K562 (cell line): ENCODE results near the gene ZNF229. TPM values are rescaled to one million over a fixed set of nuclear protein-coding genes. Genes with fewer than 3 reads are reported as not detected.
"Not testable (repeated sequence)": the region's sequence is repeated elsewhere in the genome, so short reads cannot be mapped to it uniquely, and the experiment has no call there.

Experiments
- ATAC-seq: fragments of 200-7000 bp; cut with Tn5 transposase; 3 replicates; pipeline ENCODE4 v1.9.1; 2020; ENCODE audit warnings: moderate library complexity
- BruUV-seq: library from RNA; stranded (reverse); fragments of 400-500 nt; replicated peaks from 2 replicates; lab custom pipeline; 2021; lab: Mats Ljungman, UMichigan
- CTCF ChIA-PET: fragments of 300-600 bp; formaldehyde crosslinking; extraction: SDS; loops from one replicate; lab custom pipeline; 2021; ENCODE audit warnings: low intra/inter-chr PET ratio; lab: Yijun Ruan, JAX
- POLR2A ChIA-PET: fragments of 300-600, 350-650 bp; sonication (Branson Sonifier 250); formaldehyde crosslinking; extraction: SDS; loops from one replicate; lab custom pipeline; 2021; ENCODE audit warnings: antibody characterized with exemption, inconsistent platforms; lab: Yijun Ruan, JAX
- DNase-seq, 4 experiments: peaks; one replicate each; pipeline versions ENCODE4 v3.0.0 to v3.0.0-alpha.2; 2011 to 2018; ENCODE audit warnings: low spot score in 3 of 4, mixed read lengths in 3 of 4; ENCODE audit errors: extremely low read depth in 1 of 4
- FAIRE-seq: peaks from 2 replicates; lab custom pipeline; 2011; peaks lifted over from hg19 to GRCh38; lab: Jason Lieb, UNC
- H2AFZ ChIP-seq: 2 replicates; pipeline ENCODE4 v1.6.0; 2011; ENCODE audit warnings: low read depth, low read length, control low read depth, inconsistent platforms
- H3K27ac ChIP-seq: fragments of 200-600 bp; 3 replicates; pipeline ENCODE4 v1.8.0; 2011; ENCODE audit warnings: low read depth, mild to moderate bottlenecking, control low read depth, inconsistent platforms, low read length, moderate library complexity, mixed read lengths; ENCODE audit errors: extremely low read depth
- H3K27me3 ChIP-seq, 2 experiments: fragments of 300-600 bp in 1 of 2; 2 replicates in 1 of 2; 3 replicates in 1 of 2; pipeline versions ENCODE4 v1.6.0 to v1.8.0; 2011; ENCODE audit warnings: inconsistent platforms in 2 of 2, low read length in 2 of 2, mild to moderate bottlenecking in 1 of 2, mixed read lengths in 1 of 2, moderate library complexity in 1 of 2; ENCODE audit not compliant: control insufficient read depth in 2 of 2, insufficient read depth in 2 of 2
- H3K36me3 ChIP-seq: fragments of 300-600 bp; 3 replicates; pipeline ENCODE4 v1.8.0; 2011; ENCODE audit warnings: mild to moderate bottlenecking, low read length, inconsistent platforms; ENCODE audit not compliant: control insufficient read depth, insufficient read depth
- H3K4me1 ChIP-seq, 2 experiments: fragments of 200-600 bp in 1 of 2; replicated peaks in 1 of 2; 2 replicates in 1 of 2; 3 replicates in 1 of 2; pipeline versions ENCODE4 v1.5.1 to v1.8.0; 2011; ENCODE audit warnings: inconsistent platforms in 2 of 2, low read length in 2 of 2, mild to moderate bottlenecking in 1 of 2, mixed read lengths in 1 of 2, moderate library complexity in 1 of 2; ENCODE audit not compliant: control insufficient read depth in 2 of 2, insufficient read depth in 2 of 2
- H3K4me2 ChIP-seq: 2 replicates; pipeline ENCODE4 v1.6.1; 2011; ENCODE audit warnings: low read length, control low read depth, inconsistent platforms, mixed read lengths; ENCODE audit not compliant: insufficient read depth
- H3K4me3 ChIP-seq: fragments of 200-600 bp; sonication (generic), shearing (Covaris generic); 2 replicates; pipeline ENCODE4 v1.5.1; 2016; ENCODE audit warnings: control low read depth, inconsistent platforms
- H3K79me2 ChIP-seq: fragments of 200-600 bp; 3 replicates; pipeline ENCODE4 v1.8.0; 2011; ENCODE audit warnings: low read length, inconsistent platforms; ENCODE audit not compliant: control insufficient read depth, insufficient read depth
- H3K9ac ChIP-seq, 2 experiments: 2 replicates each; pipeline versions ENCODE4 v1.6.0 to v1.6.1; 2011; ENCODE audit warnings: low read depth in 2 of 2, low read length in 2 of 2, control low read depth in 1 of 2, inconsistent platforms in 1 of 2, mild to moderate bottlenecking in 1 of 2, mixed read lengths in 1 of 2; ENCODE audit not compliant: insufficient read depth in 1 of 2
- H3K9me1 ChIP-seq: one replicate; pipeline ENCODE4 v1.6.0; 2011; ENCODE audit warnings: inconsistent platforms, mild to moderate bottlenecking, low read length, moderate library complexity; ENCODE audit not compliant: control insufficient read depth, insufficient read depth
- H3K9me3 ChIP-seq: replicated peaks from 2 replicates; pipeline ENCODE4 v1.5.1; 2011; ENCODE audit warnings: low read depth, low read length, inconsistent platforms; ENCODE audit not compliant: control insufficient read depth, insufficient read depth
- H4K20me1 ChIP-seq: replicated peaks from 2 replicates; pipeline ENCODE4 v1.6.1; 2011; ENCODE audit warnings: low read length, inconsistent platforms, mixed read lengths; ENCODE audit not compliant: control insufficient read depth, insufficient read depth
- CTCFL ChIP-seq: IDR thresholded peaks from 2 replicates; pipeline ENCODE4 v1.6.1; 2011; ENCODE audit warnings: borderline replicate concordance, low read depth, mild to moderate bottlenecking, moderate library complexity, low read length; ENCODE audit not compliant: insufficient read depth, poor library complexity, severe bottlenecking
- NRF1 ChIP-seq, 2 experiments: fragments of 450-650 bp; IDR thresholded peaks in 1 of 2; conservative IDR thresholded peaks in 1 of 2; 2 replicates each; pipeline ENCODE4 v1.6.1; 2014; ENCODE audit warnings: mild to moderate bottlenecking in 2 of 2
- SETDB1 ChIP-seq: IDR thresholded peaks from one replicate; pipeline ENCODE4 v1.6.1; 2012; ENCODE audit warnings: low read length, control low read depth, inconsistent platforms
- THRA ChIP-seq: fragments of 450-650 bp; IDR thresholded peaks from 2 replicates; pipeline ENCODE4 v1.6.1; 2017; ENCODE audit warnings: mild to moderate bottlenecking, moderate library complexity
- WGBS: fragments of 100-300 bp; shearing (Covaris generic); methylation state at CpG from one replicate; pipeline ENCODE4 v1.1.6; 2016; ENCODE audit warnings: low coverage, mixed read lengths; ENCODE audit not compliant: insufficient coverage; ENCODE audit errors: missing lambda C conversion rate; 5-methylcytosine and 5-hydroxymethylcytosine counted together
- in situ Hi-C: fragments of 300-500 bp; cut with MboI; formaldehyde crosslinking; loops from 4 replicates; pipeline ENCODE4 v1.15.0; 2018; ENCODE audit warnings: inconsistent platforms, mixed read lengths
- intact Hi-C: fragments of 100-400 bp; cut with micrococcal nuclease; formaldehyde crosslinking; loops from 2 replicates; pipeline ENCODE4 v1.14.2; 2022
- polyA plus RNA-seq, 8 experiments: library from polyadenylated mRNA; depleted of rRNA in 4 of 8; stranded (reverse) in 5 of 8; unstranded in 3 of 8; fragments of >200 nt; fragmentation: Nextera tagmentation in 2 of 8; fragmentation: Illumina TruSeq in 1 of 8; extraction: Ambion mirVana in 2 of 8; extraction: Trizol in 1 of 8; gene quantifications; 2 replicates each; pipeline versions ENCODE4 v1.2.1 to v1.2.3, GENCODE V29; 2011 to 2014; ENCODE audit warnings: inconsistent platforms in 1 of 8, missing spikeins in 1 of 8
- total RNA-seq, 7 experiments: library from RNA; depleted of rRNA in 6 of 7; stranded (reverse); fragments of >200 nt in 6 of 7; fragmentation: Illumina TruSeq in 2 of 7; extraction: Trizol in 2 of 7; gene quantifications; 2 replicates each; pipeline versions ENCODE4 v1.2.1 to v1.2.3, GENCODE V29; 2011 to 2021; ENCODE audit warnings: low replicate concordance in 1 of 7

The ZNF229 gene
- total and polyA plus RNA-seq, 9 of the 15 experiments (the other 6 are each of a cell fraction or from before 2014, with no cell fraction given) = 0.31 to 2.4 (median 0.74) TPM

DNA sequence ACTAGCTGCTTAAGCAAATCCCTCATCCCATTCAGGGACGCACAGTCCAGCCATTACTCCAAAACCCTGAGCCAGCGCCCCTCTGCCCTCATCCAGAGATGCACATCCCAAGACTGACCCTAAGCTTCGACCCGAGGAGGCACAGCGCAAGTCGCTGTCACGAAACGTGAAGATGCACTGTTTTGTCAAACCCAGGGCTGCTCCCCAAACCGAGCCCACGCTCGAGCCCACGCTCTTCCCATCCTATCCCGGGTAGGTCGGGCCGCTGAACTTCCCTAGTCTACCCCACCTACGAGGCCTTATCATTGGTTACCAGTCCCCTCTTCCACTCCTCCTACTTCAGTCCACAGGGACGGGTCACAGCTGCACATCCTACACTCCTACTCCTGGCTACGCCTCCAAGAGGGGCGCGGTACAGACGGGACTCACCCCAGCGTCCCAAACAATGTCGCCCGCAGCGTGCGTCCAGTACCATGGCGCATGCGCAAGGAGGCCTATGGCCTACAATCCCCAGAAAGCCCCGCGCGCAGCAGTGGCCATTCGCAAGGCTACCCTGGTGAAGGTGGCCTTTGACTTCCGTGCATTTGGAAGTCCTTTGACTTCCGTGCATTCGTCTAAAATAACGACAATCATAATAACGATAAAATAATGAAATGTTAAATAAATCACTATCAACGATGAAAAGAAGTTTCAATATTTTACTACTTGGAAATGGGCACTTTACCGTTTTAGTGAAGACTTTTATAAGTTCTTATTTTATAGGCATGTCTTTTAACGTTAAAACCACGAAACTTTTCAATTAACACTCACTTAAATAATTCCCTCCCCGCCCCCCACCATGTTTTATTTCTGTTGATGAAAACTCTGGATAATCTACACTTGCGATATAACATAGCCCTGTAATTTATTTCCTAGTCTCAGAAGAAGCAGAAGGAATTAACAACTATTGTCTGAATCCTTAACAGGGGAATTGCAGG, 46.8 kb downstream of the ZNF229 start, which contains the start of gene ZNF285 (continued):
- TF ChIP-seq NRF1 (conservative IDR thresholded peaks at IDR 0.05 in 1 of 2, IDR thresholded peaks at IDR 0.05 in 1 of 2) (peak; percentile 95 to 96), SETDB1 (no peak), CTCFL (no peak), THRA (no peak)

GRCh38 chr19:44389268-44389667, 59.0 kb downstream of the ZNF229 start:
- H3K79me2 ChIP-seq, in situ Hi-C loops, H3K36me3 ChIP-seq, ATAC-seq, H4K20me1 ChIP-seq, H3K9me1 ChIP-seq, POLR2A ChIA-PET, H3K4me2 ChIP-seq, H3K9me3 ChIP-seq, H3K27ac ChIP-seq, DNase-seq, CTCF ChIA-PET, H3K4me1 ChIP-seq, BruUV-seq, H3K27me3 ChIP-seq, H2AFZ ChIP-seq, H3K4me3 ChIP-seq, intact Hi-C loops, H3K9ac ChIP-seq, FAIRE-seq: not testable (repeated sequence)
- 4% methylated on average over 4 of the region's 4 CpGs for WGBS

Other genes with a start within 250 kb of the ZNF229 start
Only the 7 nearest of the 10 such genes appear.
- 0.08 and 0.14 TPM in 2 replicates for gene ZNF233, start 188.6 kb downstream of the ZNF229 start, total RNA-seq (2014; rRNA removed)
- 0.18 and 0.26 TPM in 2 replicates for gene ZNF233, start 188.6 kb downstream of the ZNF229 start, total RNA-seq (2014; rRNA removed; fragmentation: Illumina TruSeq; extraction: Trizol)
- 0.14 and 0.15 TPM in 2 replicates for gene ZNF233, start 188.6 kb downstream of the ZNF229 start, total RNA-seq (2015; rRNA removed; fragmentation: Illumina TruSeq; extraction: Trizol)
- 0.16 TPM in 1 of 2 replicates, not detected in the other for gene ZNF233, start 188.6 kb downstream of the ZNF229 start, total RNA-seq (2021)
- gene ZNF233, start 188.6 kb downstream of the ZNF229 start, polyA plus RNA-seq (2011; rRNA removed) = 0.03 and 0.20 TPM in 2 replicates
- 0.15 and 0.17 TPM in 2 replicates for gene ZNF233, start 188.6 kb downstream of the ZNF229 start, polyA plus RNA-seq (2014; fragmentation: Illumina TruSeq; extraction: Trizol)
- under 1 TPM; 0.23 to 0.28 TPM for gene ZNF233, start 188.6 kb downstream of the ZNF229 start, polyA plus RNA-seq (2014; fragmentation: Nextera tagmentation; extraction: Ambion mirVana)
- 0.08 TPM in 2 replicates for gene ZNF233, start 188.6 kb downstream of the ZNF229 start, polyA plus RNA-seq (2014; rRNA removed)
- gene ZNF235, start 143.4 kb downstream of the ZNF229 start, total RNA-seq (2014; rRNA removed) = 0.68 and 1.9 TPM in 2 replicates
- 2.4 and 2.5 TPM in 2 replicates for gene ZNF235, start 143.4 kb downstream of the ZNF229 start, total RNA-seq (2014; rRNA removed; fragmentation: Illumina TruSeq; extraction: Trizol)
- gene ZNF235, start 143.4 kb downstream of the ZNF229 start, total RNA-seq (2015; rRNA removed; fragmentation: Illumina TruSeq; extraction: Trizol) = 2.0 and 2.2 TPM in 2 replicates
- 1.1 TPM in 2 replicates for gene ZNF235, start 143.4 kb downstream of the ZNF229 start, total RNA-seq (2021)
- gene ZNF235, start 143.4 kb downstream of the ZNF229 start, polyA plus RNA-seq (2011; rRNA removed) = 1.0 and 2.9 TPM in 2 replicates
- 1.1 and 1.7 TPM in 2 replicates for gene ZNF235, start 143.4 kb downstream of the ZNF229 start, polyA plus RNA-seq (2014; fragmentation: Illumina TruSeq; extraction: Trizol)
- 1 to 10 TPM in 1 of 2 experiments, under 1 TPM in 1; 0.99 to 1.3 TPM for gene ZNF235, start 143.4 kb downstream of the ZNF229 start, polyA plus RNA-seq (2014; fragmentation: Nextera tagmentation; extraction: Ambion mirVana)
- 0.38 and 0.88 TPM in 2 replicates for gene ZNF235, start 143.4 kb downstream of the ZNF229 start, polyA plus RNA-seq (2014; rRNA removed)
- 0.45 and 0.68 TPM in 2 replicates for gene ZNF112, start 91.8 kb downstream of the ZNF229 start, total RNA-seq (2014; rRNA removed)
- 0.84 and 0.89 TPM in 2 replicates for gene ZNF112, start 91.8 kb downstream of the ZNF229 start, total RNA-seq (2014; rRNA removed; fragmentation: Illumina TruSeq; extraction: Trizol)
- gene ZNF112, start 91.8 kb downstream of the ZNF229 start, total RNA-seq (2015; rRNA removed; fragmentation: Illumina TruSeq; extraction: Trizol) = 0.94 and 1.3 TPM in 2 replicates
- 0.40 and 0.58 TPM in 2 replicates for gene ZNF112, start 91.8 kb downstream of the ZNF229 start, total RNA-seq (2021)
- gene ZNF112, start 91.8 kb downstream of the ZNF229 start, polyA plus RNA-seq (2011; rRNA removed) = 0.30 and 0.61 TPM in 2 replicates
- gene ZNF112, start 91.8 kb downstream of the ZNF229 start, polyA plus RNA-seq (2014; fragmentation: Illumina TruSeq; extraction: Trizol) = 0.62 and 0.95 TPM in 2 replicates
- under 1 TPM; 0.21 to 0.31 TPM for gene ZNF112, start 91.8 kb downstream of the ZNF229 start, polyA plus RNA-seq (2014; fragmentation: Nextera tagmentation; extraction: Ambion mirVana)
- gene ZNF112, start 91.8 kb downstream of the ZNF229 start, polyA plus RNA-seq (2014; rRNA removed) = 0.40 and 0.58 TPM in 2 replicates
- gene ZNF285, start 46.9 kb downstream of the ZNF229 start, total RNA-seq (2014; rRNA removed) = 0.33 and 0.50 TPM in 2 replicates
- gene ZNF285, start 46.9 kb downstream of the ZNF229 start, total RNA-seq (2014; rRNA removed; fragmentation: Illumina TruSeq; extraction: Trizol) = 0.73 and 1.1 TPM in 2 replicates
- 0.53 and 0.76 TPM in 2 replicates for gene ZNF285, start 46.9 kb downstream of the ZNF229 start, total RNA-seq (2015; rRNA removed; fragmentation: Illumina TruSeq; extraction: Trizol)
- gene ZNF285, start 46.9 kb downstream of the ZNF229 start, total RNA-seq (2021) = 0.65 and 1.1 TPM in 2 replicates
- gene ZNF285, start 46.9 kb downstream of the ZNF229 start, polyA plus RNA-seq (2011; rRNA removed) = 0.36 TPM in 1 of 2 replicates, not detected in the other
- gene ZNF285, start 46.9 kb downstream of the ZNF229 start, polyA plus RNA-seq (2014; fragmentation: Illumina TruSeq; extraction: Trizol) = 0.18 and 0.42 TPM in 2 replicates
- gene ZNF285, start 46.9 kb downstream of the ZNF229 start, polyA plus RNA-seq (2014; fragmentation: Nextera tagmentation; extraction: Ambion mirVana) = under 1 TPM; 0.14 to 0.67 TPM
- gene ZNF285, start 46.9 kb downstream of the ZNF229 start, polyA plus RNA-seq (2014; rRNA removed) = 0.20 and 0.38 TPM in 2 replicates
- gene ZNF180, start 52.0 kb upstream of the ZNF229 start, total RNA-seq (2014; rRNA removed) = 5.1 and 7.6 TPM in 2 replicates
- gene ZNF180, start 52.0 kb upstream of the ZNF229 start, total RNA-seq (2014; rRNA removed; fragmentation: Illumina TruSeq; extraction: Trizol) = 8.7 and 11.5 TPM in 2 replicates
- 7.1 and 8.6 TPM in 2 replicates for gene ZNF180, start 52.0 kb upstream of the ZNF229 start, total RNA-seq (2015; rRNA removed; fragmentation: Illumina TruSeq; extraction: Trizol)
- gene ZNF180, start 52.0 kb upstream of the ZNF229 start, total RNA-seq (2021) = 6.3 and 7.5 TPM in 2 replicates
- gene ZNF180, start 52.0 kb upstream of the ZNF229 start, polyA plus RNA-seq (2011; rRNA removed) = 2.0 and 2.3 TPM in 2 replicates
- 5.8 and 5.9 TPM in 2 replicates for gene ZNF180, start 52.0 kb upstream of the ZNF229 start, polyA plus RNA-seq (2014; fragmentation: Illumina TruSeq; extraction: Trizol)
- gene ZNF180, start 52.0 kb upstream of the ZNF229 start, polyA plus RNA-seq (2014; fragmentation: Nextera tagmentation; extraction: Ambion mirVana) = 1 to 10 TPM; 1.8 to 2.9 TPM
- gene ZNF180, start 52.0 kb upstream of the ZNF229 start, polyA plus RNA-seq (2014; rRNA removed) = 3.9 and 4.1 TPM in 2 replicates
- not detected in 2 replicates for gene CEACAM20, start 81.2 kb upstream of the ZNF229 start, total RNA-seq (2014; rRNA removed)
- gene CEACAM20, start 81.2 kb upstream of the ZNF229 start, total RNA-seq (2014; rRNA removed; fragmentation: Illumina TruSeq; extraction: Trizol) = not detected in 2 replicates
- not detected in 2 replicates for gene CEACAM20, start 81.2 kb upstream of the ZNF229 start, total RNA-seq (2015; rRNA removed; fragmentation: Illumina TruSeq; extraction: Trizol)
- gene CEACAM20, start 81.2 kb upstream of the ZNF229 start, total RNA-seq (2021) = not detected in 2 replicates
- not detected in 2 replicates for gene CEACAM20, start 81.2 kb upstream of the ZNF229 start, polyA plus RNA-seq (2011; rRNA removed)
- gene CEACAM20, start 81.2 kb upstream of the ZNF229 start, polyA plus RNA-seq (2014; fragmentation: Illumina TruSeq; extraction: Trizol) = not detected in 2 replicates
- not detected for gene CEACAM20, start 81.2 kb upstream of the ZNF229 start, polyA plus RNA-seq (2014; fragmentation: Nextera tagmentation; extraction: Ambion mirVana)
- gene CEACAM20, start 81.2 kb upstream of the ZNF229 start, polyA plus RNA-seq (2014; rRNA removed) = not detected in 2 replicates
- not detected in 2 replicates for gene IGSF23, start 165.1 kb upstream of the ZNF229 start, total RNA-seq (2014; rRNA removed)
- not detected in 2 replicates for gene IGSF23, start 165.1 kb upstream of the ZNF229 start, total RNA-seq (2014; rRNA removed; fragmentation: Illumina TruSeq; extraction: Trizol)
- gene IGSF23, start 165.1 kb upstream of the ZNF229 start, total RNA-seq (2015; rRNA removed; fragmentation: Illumina TruSeq; extraction: Trizol) = not detected in 2 replicates
- gene IGSF23, start 165.1 kb upstream of the ZNF229 start, total RNA-seq (2021) = not detected in 2 replicates
- not detected in 2 replicates for gene IGSF23, start 165.1 kb upstream of the ZNF229 start, polyA plus RNA-seq (2011; rRNA removed)
- not detected in 2 replicates for gene IGSF23, start 165.1 kb upstream of the ZNF229 start, polyA plus RNA-seq (2014; fragmentation: Illumina TruSeq; extraction: Trizol)
- not detected for gene IGSF23, start 165.1 kb upstream of the ZNF229 start, polyA plus RNA-seq (2014; fragmentation: Nextera tagmentation; extraction: Ambion mirVana)
- not detected in 2 replicates for gene IGSF23, start 165.1 kb upstream of the ZNF229 start, polyA plus RNA-seq (2014; rRNA removed)